Stimulated activated CD4-positive, alpha-beta T cell treated with anti-CD3 and anti-CD28 coated beads, Interleukin-4, amount 100 ng/mL, for 24 hours (primary cell): Measurements from ENCODE around the gene UBTD1.
A peak's percentile ranks its signal among the peaks of the same experiment; 100 is the strongest.

Experiments used
- DNase-seq: peaks from one replicate; pipeline ENCODE4 v3.0.0-alpha.2; 2020

Gene UBTD1

GRCh38 chr10:97483506-97483905 lies 15.2 kb upstream of the UBTD1 start:
- no peak for DNase-seq

GRCh38 chr10:97483921-97484320 lies 14.8 kb upstream of the UBTD1 start:
- no peak for DNase-seq

GRCh38 chr10:97485647-97486281 lies 13.0 kb upstream of the UBTD1 start:
- no peak for DNase-seq

- DNase-seq: no peak
Observed at GRCh38 chr10:97490592-97490991, 8.1 kb upstream of the UBTD1 start.

GRCh38 chr10:97494151-97494550 lies 4.6 kb upstream of the UBTD1 start:
- DNase-seq: no peak

- DNase-seq: no peak
Observed at GRCh38 chr10:97494863-97495506, 3.7 kb upstream of the UBTD1 start.

- peak; percentile 84 for DNase-seq
Observed at GRCh38 chr10:97497572-97498075, 1.1 kb upstream of the UBTD1 start.

- DNase-seq: peak; percentile 100
Observed at GRCh38 chr10:97498076-97498840, 466 bp upstream of the UBTD1 start, which contains the start of gene MMS19. MMS19 (minus strand) TSS chr10:97498422; CDS start chr10:97498384, 38 bp downstream.

GRCh38 chr10:97499561-97500296 lies 1.0 kb downstream of the UBTD1 start:
- peak; percentile 5 for DNase-seq

GRCh38 chr10:97500297-97500575 lies 1.5 kb downstream of the UBTD1 start:
- DNase-seq: no peak

- DNase-seq: no peak
Observed at GRCh38 chr10:97502916-97503315, 4.2 kb downstream of the UBTD1 start.

- no peak for DNase-seq
Observed at GRCh38 chr10:97503406-97503805, 4.7 kb downstream of the UBTD1 start.

- DNase-seq: no peak
Observed at GRCh38 chr10:97505152-97505551, 6.4 kb downstream of the UBTD1 start.

GRCh38 chr10:97506199-97506991 lies 7.7 kb downstream of the UBTD1 start:
- no peak for DNase-seq

- no peak for DNase-seq
Observed at GRCh38 chr10:97508342-97508741, 9.6 kb downstream of the UBTD1 start.

- no peak for DNase-seq
Observed at GRCh38 chr10:97509120-97509680, 10.5 kb downstream of the UBTD1 start.

GRCh38 chr10:97510686-97511085 lies 12.0 kb downstream of the UBTD1 start:
- no peak for DNase-seq

- DNase-seq: no peak
Observed at GRCh38 chr10:97511711-97512440, 13.2 kb downstream of the UBTD1 start.

- no peak for DNase-seq
Observed at GRCh38 chr10:97512993-97513392, 14.3 kb downstream of the UBTD1 start.

- no peak for DNase-seq
Observed at GRCh38 chr10:97514344-97514743, 15.6 kb downstream of the UBTD1 start.

- no peak for DNase-seq
Observed at GRCh38 chr10:97515271-97515978, 16.7 kb downstream of the UBTD1 start.
